HG03575 (cell line): ENCODE results near the gene USP40.

Experiments
- ATAC-seq: cut with Tn5 transposase; IDR thresholded peaks from one replicate; pipeline ENCODE4 v1.9.1; 2021; ENCODE audit not compliant: unreplicated experiment, insufficient number of reproducible peaks, low FRiP score; ENCODE audit errors: extremely low read depth

The USP40 gene

DNA sequence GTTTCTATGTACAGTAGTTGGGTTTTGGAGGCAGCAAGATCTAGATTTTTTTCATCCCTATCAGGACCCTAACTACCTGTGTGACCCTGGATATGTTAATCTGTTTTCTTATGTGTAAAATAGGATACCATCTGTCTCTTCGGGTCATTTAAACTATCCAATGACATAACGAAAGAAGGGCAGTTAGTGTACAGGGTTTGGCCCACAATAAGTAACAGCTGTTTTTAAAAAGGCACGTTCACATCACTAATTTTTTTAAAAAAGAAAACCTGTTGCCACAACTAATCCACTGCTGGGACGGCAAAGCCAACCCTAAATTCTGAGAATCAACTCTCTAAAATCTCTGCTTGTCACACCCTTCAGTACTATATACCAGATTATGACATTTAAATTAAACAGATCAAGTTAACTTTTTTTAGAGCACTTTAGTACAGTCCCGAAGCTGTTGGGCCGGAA lies 869 bp downstream of the USP40 start:
- no peak for ATAC-seq

DNA sequence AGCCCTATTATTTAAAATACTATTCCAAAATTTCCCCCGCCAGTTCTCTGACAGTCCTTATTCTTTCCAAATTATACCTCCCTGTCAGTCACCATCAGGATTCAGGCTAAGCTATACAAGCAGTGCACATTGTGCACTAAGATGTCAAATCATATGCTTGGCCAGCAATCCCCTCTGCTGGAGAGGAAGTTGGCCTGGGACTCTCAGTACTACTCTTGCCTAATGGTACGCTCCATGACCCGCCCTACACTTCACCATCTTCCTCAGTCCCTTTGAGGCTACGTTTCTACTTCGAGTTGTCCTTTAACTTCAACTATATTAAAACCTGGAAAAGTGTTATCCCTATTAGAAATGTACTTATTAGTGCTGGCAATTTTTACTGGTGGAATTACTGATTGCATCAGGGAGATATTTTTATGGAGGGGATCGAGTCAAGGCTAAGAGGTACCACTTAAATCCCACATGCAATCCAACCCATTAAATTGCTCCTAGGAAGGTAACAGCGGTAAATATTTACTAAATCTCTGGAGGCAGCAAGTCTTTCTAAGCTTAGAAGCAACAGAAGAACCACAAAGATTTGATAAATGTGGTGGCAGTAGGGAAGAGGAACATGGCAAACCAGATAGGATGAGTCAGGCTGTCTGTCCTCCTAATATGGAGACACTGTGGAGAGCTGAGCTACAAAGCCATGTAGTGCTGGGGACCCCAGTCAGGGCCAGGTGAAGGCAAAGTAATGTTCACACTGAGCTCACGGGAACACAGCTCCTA lies 2.7 kb downstream of the USP40 start:
- ATAC-seq, result no peak

DNA sequence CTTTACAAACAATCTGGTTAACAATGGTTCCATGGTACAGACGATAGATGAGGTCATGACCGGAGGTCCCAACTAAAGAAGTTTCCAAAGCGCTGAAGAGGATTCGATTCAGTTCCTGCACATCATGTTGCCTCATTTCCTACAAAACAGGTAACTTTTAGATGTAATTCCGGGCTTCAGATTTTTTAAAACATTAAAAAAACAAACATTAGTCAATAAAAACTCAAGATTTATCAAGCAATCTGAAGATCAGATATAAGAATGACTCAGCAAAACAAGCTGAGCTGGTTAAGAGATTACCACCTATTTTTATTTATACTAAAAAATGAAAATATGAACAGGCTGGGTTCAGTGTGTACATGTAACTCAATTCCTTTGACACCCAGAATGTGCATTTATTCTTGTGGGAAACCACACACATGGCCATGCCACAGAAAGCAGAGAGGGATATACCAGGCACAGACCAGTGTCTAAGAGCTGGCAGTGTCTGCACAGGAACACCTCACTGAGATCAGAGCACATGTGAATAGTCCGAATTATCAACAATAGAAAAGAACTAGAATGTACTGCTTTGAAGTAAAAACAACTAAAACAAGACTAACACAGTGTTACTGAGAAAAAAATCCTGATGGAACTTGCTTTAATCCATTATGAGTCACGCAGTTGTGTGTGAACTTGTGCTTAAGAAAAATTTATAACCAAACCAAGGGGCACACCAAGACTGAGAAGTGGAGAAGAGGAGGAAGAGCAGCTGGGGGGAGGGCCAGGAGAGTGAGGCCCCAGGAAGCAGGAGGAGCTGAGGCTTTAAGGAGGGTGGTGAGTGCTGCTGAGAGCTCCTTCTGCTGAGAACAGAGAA lies 9.5 kb downstream of the USP40 start:
- no peak for ATAC-seq

DNA sequence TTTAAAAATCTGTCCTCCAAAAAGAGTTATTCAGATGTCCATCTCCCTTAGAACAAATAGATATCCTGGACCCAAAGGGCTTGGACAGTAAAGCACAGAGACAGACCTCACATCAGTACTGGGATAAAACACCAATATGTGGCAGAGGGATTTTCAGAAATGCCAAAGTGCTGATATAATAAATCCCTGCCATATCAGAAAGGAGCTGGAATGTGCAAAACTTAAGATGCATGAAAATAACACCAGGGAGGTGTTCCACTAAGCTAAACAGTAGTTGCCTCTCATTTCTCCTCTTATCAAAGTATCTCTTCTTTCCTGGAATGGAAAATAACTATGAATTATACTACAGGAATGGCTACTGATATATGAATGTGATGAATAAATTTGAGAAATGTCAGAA lies 13.2 kb downstream of the USP40 start:
- no peak for ATAC-seq

DNA sequence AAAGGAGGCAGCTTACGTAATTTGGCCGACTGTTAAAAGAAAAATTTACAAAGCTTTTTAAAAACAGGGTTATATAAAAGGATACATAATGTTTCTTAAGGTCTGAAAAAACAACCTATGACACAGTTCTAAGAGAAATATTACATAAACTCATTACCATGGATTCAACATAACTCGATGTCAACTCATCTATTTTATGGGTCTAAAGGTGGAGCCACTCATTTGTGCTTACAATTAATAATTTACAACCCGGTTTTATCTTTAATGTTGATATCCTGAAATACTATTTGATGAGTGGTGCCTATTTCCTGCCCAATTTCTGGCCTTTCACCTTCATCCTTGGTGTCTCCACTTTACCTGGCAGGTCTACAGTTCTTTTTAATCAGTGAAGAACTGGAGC lies 15.1 kb downstream of the USP40 start:
- no peak for ATAC-seq

DNA sequence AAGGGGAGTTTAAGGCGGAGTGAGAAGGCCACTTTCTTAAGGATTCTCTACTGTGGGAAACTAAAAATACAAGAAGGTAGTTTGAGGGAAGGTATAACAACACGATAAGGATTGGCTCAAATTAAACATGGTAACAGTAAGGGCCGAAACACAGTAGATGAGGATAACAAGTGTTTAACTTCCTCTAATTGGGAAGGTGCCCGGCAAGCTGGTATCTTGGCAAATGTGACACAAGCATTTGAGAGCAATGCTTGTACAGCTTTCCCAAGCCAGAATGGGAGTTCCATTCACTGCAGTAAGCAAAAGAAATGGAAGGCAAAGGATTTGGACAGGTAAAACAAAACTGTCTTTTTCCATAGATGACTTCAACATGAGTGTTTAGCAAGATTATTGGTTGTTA lies 19.8 kb downstream of the USP40 start:
- ATAC-seq, result no peak

DNA sequence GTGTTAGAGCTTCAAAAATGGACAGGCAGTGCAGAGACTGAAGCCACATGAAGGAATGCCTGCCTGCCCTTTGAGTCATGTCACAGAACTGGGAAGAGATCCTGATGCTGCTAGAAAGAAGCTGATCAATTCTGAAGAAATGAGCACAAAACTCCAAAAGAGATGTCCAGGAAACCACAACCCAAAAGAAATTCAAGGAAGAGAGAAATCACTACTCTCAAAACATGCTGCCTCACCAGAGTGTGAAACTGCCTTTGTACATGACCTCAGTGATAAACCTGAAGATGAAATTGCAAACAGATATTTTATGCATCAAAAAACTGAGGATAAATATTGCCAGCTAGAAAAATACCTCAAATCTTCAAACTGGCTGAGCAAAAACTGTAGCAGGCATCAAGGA lies 20.5 kb downstream of the USP40 start:
- no peak for ATAC-seq

DNA sequence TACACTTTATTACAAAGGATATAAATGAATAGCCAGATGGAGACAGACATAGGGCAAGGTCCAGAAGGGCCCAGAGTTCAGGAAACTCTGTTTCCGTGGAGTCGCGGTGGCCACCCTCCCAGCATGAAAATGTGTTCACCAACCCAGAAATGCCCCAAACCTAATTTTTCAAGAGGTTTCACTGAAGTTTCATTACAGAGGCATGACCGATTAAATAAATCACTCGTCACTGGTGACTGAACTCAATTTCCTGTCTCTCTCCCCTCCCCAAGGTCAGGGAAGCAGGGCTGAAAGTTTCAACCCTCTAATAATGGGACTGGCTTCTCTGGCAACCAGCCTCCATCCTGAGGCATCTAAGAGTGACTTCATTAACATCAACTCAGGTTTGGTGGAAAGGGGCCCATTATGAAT lies 22.4 kb downstream of the USP40 start:
- no peak for ATAC-seq

DNA sequence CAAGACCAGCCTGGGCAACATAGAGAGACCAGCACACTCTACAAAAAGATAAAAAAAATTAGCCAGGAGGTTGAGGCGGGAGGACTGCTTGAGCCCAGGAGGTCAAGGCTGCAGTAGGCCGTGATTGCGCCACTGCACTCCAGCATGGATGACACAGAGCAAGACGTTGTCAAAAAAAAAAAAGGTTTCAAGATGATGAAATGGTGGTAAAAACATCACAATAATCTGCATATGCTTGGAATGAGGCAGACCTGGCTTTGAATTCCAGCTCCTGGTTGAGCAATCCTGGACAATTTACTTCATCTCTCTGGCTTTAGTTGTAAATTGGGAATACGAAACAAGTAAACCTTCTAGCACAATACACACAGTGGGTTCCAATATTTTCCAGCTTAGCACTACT lies 24.1 kb downstream of the USP40 start:
- ATAC-seq, result no peak

DNA sequence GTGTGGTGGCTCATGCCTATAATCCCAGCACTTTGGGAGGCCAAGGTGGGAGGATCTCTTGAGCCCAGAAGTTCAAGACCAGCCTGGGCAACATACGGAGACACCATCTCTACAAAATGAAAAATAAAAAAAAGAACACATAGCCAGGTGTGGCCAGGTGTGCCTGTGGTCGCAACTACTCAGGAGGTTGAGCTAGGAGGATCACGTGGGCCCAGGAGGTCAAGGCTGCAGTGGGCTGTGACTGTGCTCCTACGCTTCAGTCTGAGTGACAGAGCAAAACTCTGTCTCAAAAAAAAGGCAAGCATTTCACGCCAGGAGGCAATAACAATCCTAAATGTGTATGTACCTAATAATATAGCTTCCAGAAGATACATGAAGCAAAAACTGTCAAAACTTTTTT lies 27.8 kb downstream of the USP40 start:
- no peak for ATAC-seq

DNA sequence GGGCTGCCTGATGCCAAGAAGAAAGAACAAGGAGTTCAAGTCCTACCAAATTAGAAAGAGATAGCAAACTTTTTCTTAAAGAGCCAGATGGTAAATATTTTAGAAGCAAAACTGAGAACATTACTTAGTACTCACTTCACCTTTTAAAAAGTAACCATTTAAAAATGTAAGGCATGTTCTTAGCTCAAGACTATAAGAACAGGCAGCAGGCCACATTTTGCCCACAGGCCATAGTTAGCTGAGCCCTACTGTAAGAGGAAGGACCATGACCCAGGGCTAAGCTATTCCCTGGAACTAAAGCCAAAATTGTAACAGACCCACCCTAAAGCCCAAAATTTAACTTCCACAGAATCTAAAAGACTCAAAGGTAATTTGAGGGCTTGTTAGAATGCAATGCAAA lies 31.3 kb downstream of the USP40 start:
- no peak for ATAC-seq

DNA sequence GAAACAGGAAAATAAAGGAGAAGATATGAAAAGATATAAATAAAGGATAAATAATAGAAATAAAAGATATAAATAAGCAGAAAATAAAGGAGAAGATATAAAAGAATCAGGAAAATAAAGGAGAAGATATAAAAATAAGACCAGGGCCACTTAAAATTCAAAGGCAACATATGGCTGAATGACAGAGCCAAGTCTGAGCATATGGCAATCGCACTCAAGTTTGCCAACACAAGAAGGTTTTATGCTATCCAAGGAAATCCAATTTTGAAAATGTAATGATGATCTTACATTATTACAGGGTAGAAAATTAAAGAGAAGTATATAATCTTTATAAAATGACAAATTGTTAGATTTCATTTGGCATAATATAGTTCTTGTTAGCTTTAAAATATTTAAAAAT lies 33.6 kb downstream of the USP40 start:
- no peak for ATAC-seq

DNA sequence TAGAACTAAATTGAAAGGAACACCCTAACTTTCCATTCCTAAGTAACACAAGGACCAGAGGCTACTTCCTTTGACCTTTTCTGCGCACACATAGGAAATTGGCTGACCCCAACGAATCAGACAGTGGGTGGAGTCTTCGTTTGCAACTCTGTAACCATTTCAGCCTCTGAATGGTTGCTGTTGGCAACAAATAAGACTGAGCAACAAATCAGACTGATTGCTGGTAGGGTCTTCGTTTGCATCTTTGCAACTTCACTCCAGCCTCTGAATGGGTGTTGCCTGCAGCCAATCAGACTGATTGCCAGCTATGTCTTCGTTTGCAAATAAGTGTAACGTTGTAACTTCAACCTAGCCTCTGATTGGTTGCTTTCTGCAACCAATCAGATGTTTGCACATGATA lies 34.6 kb downstream of the USP40 start:
- ATAC-seq, result no peak

DNA sequence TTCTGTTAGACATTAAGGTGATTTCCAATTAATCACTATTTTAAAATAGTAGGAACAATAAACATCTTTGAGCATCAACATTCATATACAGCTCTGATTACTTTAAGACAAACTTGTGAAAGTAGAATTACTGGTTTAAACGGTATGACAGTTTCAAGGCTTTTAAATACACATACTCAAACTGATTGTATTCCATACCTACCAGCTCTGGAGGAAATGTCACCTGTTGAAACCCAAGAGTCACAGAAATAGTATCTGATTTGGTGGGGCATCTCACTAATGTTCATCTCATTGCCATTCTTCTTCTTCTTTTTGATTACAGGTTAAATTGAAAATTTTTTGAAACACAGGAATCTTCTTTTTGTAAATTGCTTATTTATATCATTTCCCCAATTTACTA lies 36.2 kb downstream of the USP40 start:
- ATAC-seq, result no peak

DNA sequence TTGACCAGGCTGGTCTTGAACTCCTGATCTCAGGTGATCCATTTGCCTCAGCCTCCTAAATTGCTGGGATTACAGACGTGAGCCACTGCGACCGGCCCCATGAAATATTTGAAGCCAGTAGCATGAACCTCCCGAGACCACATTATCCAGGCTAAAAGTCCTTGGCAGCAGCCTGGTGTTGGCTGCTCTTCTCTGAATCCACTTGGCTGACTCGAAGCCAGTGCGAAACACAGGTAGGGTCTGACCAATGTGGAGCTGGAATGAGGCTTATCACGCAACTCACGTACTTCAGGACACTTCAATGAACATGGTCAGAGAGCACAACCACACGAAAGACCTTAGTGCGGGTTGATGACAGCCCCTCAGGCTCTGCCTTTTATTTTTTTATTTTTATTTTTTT lies 38.4 kb downstream of the USP40 start:
- no peak for ATAC-seq

DNA sequence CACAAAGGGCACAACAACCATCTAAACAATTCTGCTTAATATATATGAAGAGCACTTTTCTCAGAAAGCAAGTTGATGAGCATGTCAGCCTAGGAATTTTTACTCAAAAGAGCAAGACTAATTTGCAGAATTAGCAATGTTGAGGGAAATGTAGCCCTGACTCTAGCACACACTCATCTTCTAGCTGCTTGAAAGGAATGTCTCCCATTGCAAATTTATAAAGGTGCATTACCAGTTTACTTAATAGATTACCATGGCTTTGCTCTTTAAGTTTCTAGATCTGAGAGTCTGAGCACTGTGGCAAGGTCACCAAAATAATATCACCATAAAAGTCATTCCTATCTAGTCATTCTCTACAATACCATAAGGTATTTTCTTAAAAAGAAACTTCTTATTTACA lies 40.8 kb downstream of the USP40 start:
- no peak for ATAC-seq

DNA sequence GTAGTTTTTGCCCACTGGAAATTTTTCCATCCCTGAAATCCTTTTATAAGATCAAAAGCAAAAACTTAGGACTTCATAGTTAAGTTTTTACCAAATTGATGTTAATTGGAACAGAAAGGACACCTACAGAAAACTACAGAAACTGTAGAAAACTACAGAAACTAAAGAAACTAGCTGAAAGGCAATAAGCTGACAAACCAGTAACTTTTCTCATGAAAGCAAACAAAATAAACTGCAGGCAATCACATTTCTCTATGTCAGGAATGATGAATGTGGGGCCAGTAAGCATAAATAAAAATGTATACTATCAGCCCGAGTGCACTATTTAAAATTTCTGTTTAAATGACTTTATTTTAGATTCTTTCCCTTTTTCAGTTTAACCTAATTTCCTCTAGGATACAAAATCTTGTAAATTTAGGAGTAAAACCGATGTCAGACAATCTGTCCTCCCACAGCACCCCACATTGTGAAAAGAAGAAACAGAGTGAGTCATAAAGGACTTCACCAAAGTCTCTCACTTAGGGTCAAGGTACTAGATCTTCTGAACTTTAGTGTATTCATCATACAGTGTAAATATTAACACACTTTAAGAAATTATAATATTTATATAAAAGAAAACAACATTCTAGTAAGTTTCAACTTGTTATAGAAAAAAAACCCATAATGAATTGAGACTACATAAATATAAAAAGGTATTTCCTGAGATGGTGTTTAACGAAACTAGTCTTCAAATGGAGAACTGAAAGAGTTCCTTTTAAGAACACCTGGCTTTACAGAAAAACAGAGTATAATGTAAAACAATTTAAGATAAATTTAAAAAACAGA lies 46.6 kb downstream of the USP40 start:
- peak; percentile 69 for ATAC-seq

DNA sequence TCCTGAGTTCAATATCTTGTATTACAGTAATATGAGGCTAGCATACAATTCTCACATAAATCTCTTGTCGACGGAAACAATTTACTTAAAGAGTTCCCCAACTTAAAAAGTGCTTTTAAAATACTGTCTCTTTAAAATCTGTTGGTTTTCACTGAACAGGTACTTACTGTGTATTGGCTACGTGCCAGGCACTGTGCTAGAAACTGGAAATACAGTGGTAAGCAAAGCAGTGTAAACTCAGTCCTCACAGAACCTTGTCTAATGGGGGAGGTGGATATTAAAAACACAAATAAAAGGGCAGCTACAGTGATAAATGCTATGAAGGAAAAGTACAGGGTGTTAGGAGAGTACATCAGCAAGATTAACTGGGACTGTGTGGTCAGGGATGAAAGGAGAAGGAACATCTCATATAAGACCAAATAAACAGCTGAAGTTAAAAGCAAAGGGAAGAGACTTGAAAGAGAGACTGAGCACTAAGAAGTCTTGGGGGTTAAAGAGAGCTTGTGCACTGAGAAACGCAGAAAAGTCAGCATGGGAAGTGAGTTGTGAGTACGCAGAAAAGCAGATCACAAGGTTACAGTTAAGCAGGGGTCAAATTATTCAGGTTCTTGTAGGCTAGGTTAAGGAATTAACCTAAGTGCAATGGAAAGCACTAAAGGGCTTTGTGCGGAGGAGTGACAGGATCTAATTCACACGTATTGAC lies 52.5 kb downstream of the USP40 start:
- ATAC-seq, result no peak
